ENCODE results near the gene ST6GALNAC2.

ST6GALNAC2 gene

GRCh38 chr17:76543482-76543825, 42.2 kb downstream of the ST6GALNAC2 start:
- H3K4me1 ChIP-seq (ENCODE audit: control insufficient read depth, insufficient read depth, low read length): peaks cover 18% of the 10 kb centered on the region

GRCh38 chr17:76542984-76543383, 42.7 kb downstream of the ST6GALNAC2 start:
- ChIA-PET POLR2A (interaction anchor here (0.5 to 1.3 kb wide), 3 partner anchors 15 to 239 kb away, joined by 3 to 8 read pairs (median 3); no protein-coding TSS in a partner anchor), CTCF (interaction anchor here (1.1 to 4.5 kb wide), 5 partner anchors 13 to 81 kb away, joined by 3 to 17 read pairs (median 6); no protein-coding TSS in a partner anchor)
- no peaks in the 10 kb centered on the region for H3K9me3 ChIP-seq (ENCODE audit: control insufficient read depth, insufficient read depth, low read depth, low read length)
- H3K27ac ChIP-seq (ENCODE audit: extremely low read depth, low read depth, low read length): no peak overlapping the region
- peaks cover 18% of the 10 kb centered on the region for H3K4me1 ChIP-seq (ENCODE audit: control insufficient read depth, insufficient read depth, low read length)
- TF ChIP-seq ZNF274 (IDR thresholded peaks at IDR 0.05; ENCODE audit: low read length): no peak
- no peak for TF ChIP-seq ZNF274 (tag by site-specific recombination; IDR thresholded peaks at IDR 0.05; ENCODE audit: borderline replicate concordance)
- no peak for TF ChIP-seq ZNF658 (tag by site-specific recombination; IDR thresholded peaks at IDR 0.05)
- no peak for TF ChIP-seq FEZF1 (tag by site-specific recombination; IDR thresholded peaks at IDR 0.05)
- no peak overlapping the region for H3K4me3 ChIP-seq (ENCODE audit: low read depth, low read length)
- peaks cover 0 to 8% of the 10 kb centered on the region in 2 experiments; a peak in 2 of 3 replicates for H3K36me3 ChIP-seq (ENCODE audit: control insufficient read depth in 2 of 2, insufficient read depth in 1 of 2, low read length in 2 of 2)

More at GRCh38 chr17:76543482-76543825, 42.2 kb downstream of the ST6GALNAC2 start:
- no peak overlapping the region for H3K4me3 ChIP-seq (ENCODE audit: low read depth, low read length)
- no peak overlapping the region for H3K27ac ChIP-seq (ENCODE audit: extremely low read depth, low read depth, low read length)
- no peaks in the 10 kb centered on the region for H3K9me3 ChIP-seq (ENCODE audit: control insufficient read depth, insufficient read depth, low read depth, low read length)
- CTCF ChIA-PET: interaction anchor here (0.5 to 4.5 kb wide), 6 partner anchors 13 to 123 kb away, joined by 3 to 17 read pairs (median 6); no protein-coding TSS in a partner anchor
- no peak for TF ChIP-seq ZEB2 (tag by site-specific recombination; IDR thresholded peaks at IDR 0.05)
- no peak for TF ChIP-seq ZNF169 (tag by site-specific recombination; IDR thresholded peaks at IDR 0.05)
- TF ChIP-seq ZNF701 (tag by site-specific recombination; IDR thresholded peaks at IDR 0.05): no peak
- TF ChIP-seq ZNF707 (tag by site-specific recombination; IDR thresholded peaks at IDR 0.05): no peak
- 0 out of 2 replicates have a peak, but pooled peaks have one; percentile 15 for TF ChIP-seq EGR2 (tag by site-specific recombination; IDR thresholded peaks at IDR 0.05; ENCODE audit: low read depth)
- peaks cover 0 to 9% of the 10 kb centered on the region in 2 experiments; a peak in 2 of 3 replicates for H3K36me3 ChIP-seq (ENCODE audit: control insufficient read depth in 2 of 2, insufficient read depth in 1 of 2, low read length in 2 of 2)
- POLR2A ChIA-PET: interaction anchor here (0.8 to 1.3 kb wide), 2 partner anchors 14 to 81 kb away, joined by 3 to 8 read pairs; no protein-coding TSS in a partner anchor

DNA sequence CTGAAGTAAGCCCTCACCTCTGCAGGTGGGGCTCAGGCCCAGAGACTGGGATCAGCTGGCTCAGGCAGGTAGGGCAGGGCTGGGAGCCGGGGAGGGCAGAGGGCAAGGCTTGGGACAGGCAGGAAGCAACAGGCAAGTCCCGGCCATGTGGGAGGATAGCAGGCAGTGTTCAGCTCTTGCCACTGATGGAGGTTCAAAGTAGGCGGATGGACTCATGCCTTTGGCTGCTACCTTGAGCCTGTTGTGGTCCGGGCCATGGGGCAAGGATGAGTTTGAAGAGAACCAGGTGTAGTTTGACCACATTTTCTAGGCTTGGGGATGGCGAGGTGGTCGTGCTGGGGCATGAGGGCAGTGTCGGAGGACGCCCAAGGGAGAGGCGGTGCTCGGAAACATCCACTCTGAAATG, 43.1 kb downstream of the ST6GALNAC2 start:
- Histone ChIP-seq H3K4me1 (ENCODE audit: control insufficient read depth, insufficient read depth, low read length) (peaks cover 18% of the 10 kb centered on the region), H3K9me3 (ENCODE audit: control insufficient read depth, insufficient read depth, low read depth, low read length) (no peaks in the 10 kb centered on the region), H3K4me3 (ENCODE audit: low read depth, low read length) (no peak overlapping the region), H3K36me3 (ENCODE audit: control insufficient read depth in 2 of 2, insufficient read depth in 1 of 2, low read length in 2 of 2) (peaks cover 0 to 7% of the 10 kb centered on the region in 2 experiments; a peak in 1 of 3 replicates), H3K27ac (ENCODE audit: extremely low read depth, low read depth, low read length) (no peak overlapping the region)
- ChIA-PET CTCF (interaction anchor here (0.7 to 1.5 kb wide), 4 partner anchors 14 to 83 kb away, joined by 3 to 6 read pairs (median 4); no protein-coding TSS in a partner anchor), POLR2A (interaction anchor here (0.5 to 1.3 kb wide), 3 partner anchors 14 to 239 kb away, joined by 3 to 8 read pairs (median 3); no protein-coding TSS in a partner anchor)
- TF ChIP-seq ZNF16 (tag by site-specific recombination; IDR thresholded peaks at IDR 0.05; ENCODE audit: low read depth) (no peak), SCRT2 (tag by site-specific recombination; IDR thresholded peaks at IDR 0.05) (peak; percentile 63), KLF16 (tag by site-specific recombination; IDR thresholded peaks at IDR 0.05) (no peak), ZNF2 (tag by site-specific recombination; IDR thresholded peaks at IDR 0.05) (no peak), EGR2 (tag by site-specific recombination; IDR thresholded peaks at IDR 0.05; ENCODE audit: low read depth) (peak; percentile 40; the same call in 1 of the 2 replicates), ZNF585B (tag by site-specific recombination; IDR thresholded peaks at IDR 0.05) (no peak), ZNF19 (tag by site-specific recombination; IDR thresholded peaks at IDR 0.05; ENCODE audit: low read depth) (no peak), ZFHX2 (tag by site-specific recombination; conservative IDR thresholded peaks at IDR 0.05) (peak; percentile 49), ZNF473 (tag by site-specific recombination; IDR thresholded peaks at IDR 0.05) (no peak), ZNF529 (tag by site-specific recombination; IDR thresholded peaks at IDR 0.05; ENCODE audit: insufficient replicate concordance) (no peak), ZNF548 (tag by site-specific recombination; IDR thresholded peaks at IDR 0.05) (no peak), ZNF510 (tag by site-specific recombination; IDR thresholded peaks at IDR 0.05; ENCODE audit: insufficient replicate concordance) (no peak), SP2 (tag by site-specific recombination; IDR thresholded peaks at IDR 0.05) (peak; percentile 32; the same call in 1 of the 2 replicates), ZNF324 (tag by site-specific recombination; IDR thresholded peaks at IDR 0.05) (no peak), ZNF629 (tag by site-specific recombination; IDR thresholded peaks at IDR 0.05) (no peak), ZBTB6 (tag by site-specific recombination; IDR thresholded peaks at IDR 0.05) (no peak), KLF8 (tag by site-specific recombination; IDR thresholded peaks at IDR 0.05) (no peak), ZNF626 (tag by site-specific recombination; IDR thresholded peaks at IDR 0.05) (no peak), ZNF48 (tag by site-specific recombination; IDR thresholded peaks at IDR 0.05) (no peak)
- TF ChIP-seq, protein P1, sequence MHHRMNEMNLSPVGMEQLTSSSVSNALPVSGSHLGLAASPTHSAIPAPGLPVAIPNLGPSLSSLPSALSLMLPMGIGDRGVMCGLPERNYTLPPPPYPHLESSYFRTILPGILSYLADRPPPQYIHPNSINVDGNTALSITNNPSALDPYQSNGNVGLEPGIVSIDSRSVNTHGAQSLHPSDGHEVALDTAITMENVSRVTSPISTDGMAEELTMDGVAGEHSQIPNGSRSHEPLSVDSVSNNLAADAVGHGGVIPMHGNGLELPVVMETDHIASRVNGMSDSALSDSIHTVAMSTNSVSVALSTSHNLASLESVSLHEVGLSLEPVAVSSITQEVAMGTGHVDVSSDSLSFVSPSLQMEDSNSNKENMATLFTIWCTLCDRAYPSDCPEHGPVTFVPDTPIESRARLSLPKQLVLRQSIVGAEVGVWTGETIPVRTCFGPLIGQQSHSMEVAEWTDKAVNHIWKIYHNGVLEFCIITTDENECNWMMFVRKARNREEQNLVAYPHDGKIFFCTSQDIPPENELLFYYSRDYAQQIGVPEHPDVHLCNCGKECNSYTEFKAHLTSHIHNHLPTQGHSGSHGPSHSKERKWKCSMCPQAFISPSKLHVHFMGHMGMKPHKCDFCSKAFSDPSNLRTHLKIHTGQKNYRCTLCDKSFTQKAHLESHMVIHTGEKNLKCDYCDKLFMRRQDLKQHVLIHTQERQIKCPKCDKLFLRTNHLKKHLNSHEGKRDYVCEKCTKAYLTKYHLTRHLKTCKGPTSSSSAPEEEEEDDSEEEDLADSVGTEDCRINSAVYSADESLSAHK (tag by site-specific recombination; IDR thresholded peaks at IDR 0.05): no peak
- TF ChIP-seq, protein P2, sequence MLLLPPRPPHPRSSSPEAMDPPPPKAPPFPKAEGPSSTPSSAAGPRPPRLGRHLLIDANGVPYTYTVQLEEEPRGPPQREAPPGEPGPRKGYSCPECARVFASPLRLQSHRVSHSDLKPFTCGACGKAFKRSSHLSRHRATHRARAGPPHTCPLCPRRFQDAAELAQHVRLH (tag by site-specific recombination; IDR thresholded peaks at IDR 0.05): no peak
